Hippocampal formation (tissue), 2 donors: ENCODE measurements around the gene GRB10.
A peak's percentile ranks its signal among the peaks of the same experiment; 100 is the strongest.

Experiments
- DNase-seq, 2 donors: peaks; one replicate each; lab custom pipeline; 2025; lab: John Stamatoyannopoulos, UW

Gene GRB10

GRCh38 chr7:50803359-50804337 is 21.0 kb upstream of the GRB10 start:
- no peak for DNase-seq

- no peak for DNase-seq
Observed at GRCh38 chr7:50801907-50802306, 19.2 kb upstream of the GRB10 start.

GRCh38 chr7:50799873-50800272 is 17.2 kb upstream of the GRB10 start:
- no peak for DNase-seq

GRCh38 chr7:50798126-50798525 is 15.4 kb upstream of the GRB10 start:
- DNase-seq, result no peak

GRCh38 chr7:50795831-50796230 is 13.1 kb upstream of the GRB10 start:
- no peak for DNase-seq

GRCh38 chr7:50795253-50795652 is 12.6 kb upstream of the GRB10 start:
- DNase-seq, result no peak

- DNase-seq, result no peak
Observed at GRCh38 chr7:50793947-50794570, 11.4 kb upstream of the GRB10 start.

GRCh38 chr7:50793120-50793946 is 10.6 kb upstream of the GRB10 start:
- peak in 1 of 2 donors; percentile 15 for DNase-seq

GRCh38 chr7:50792342-50793119 is 9.8 kb upstream of the GRB10 start:
- DNase-seq, result no peak

GRCh38 chr7:50791938-50792341 is 9.2 kb upstream of the GRB10 start:
- DNase-seq, result no peak

GRCh38 chr7:50791363-50791937 is 8.8 kb upstream of the GRB10 start:
- no peak for DNase-seq

- DNase-seq, result no peak
Observed at GRCh38 chr7:50790381-50790780, 7.7 kb upstream of the GRB10 start.

GRCh38 chr7:50788382-50788781 is 5.7 kb upstream of the GRB10 start:
- no peak for DNase-seq

- no peak for DNase-seq
Observed at GRCh38 chr7:50787825-50788224, 5.1 kb upstream of the GRB10 start.

- no peak for DNase-seq
Observed at GRCh38 chr7:50785346-50785745, 2.6 kb upstream of the GRB10 start.

GRCh38 chr7:50783801-50784507 is 1.3 kb upstream of the GRB10 start:
- DNase-seq, result no peak

- no peak for DNase-seq
Observed at GRCh38 chr7:50783303-50783702, 607 bp upstream of the GRB10 start.

- DNase-seq, result no peak
Observed at GRCh38 chr7:50781381-50782293, 1.1 kb downstream of the GRB10 start.

- DNase-seq, result no peak
Observed at GRCh38 chr7:50780436-50780835, 2.3 kb downstream of the GRB10 start.
